ENCODE data around the gene GLCCI1. TPM values are rescaled to one million over a fixed set of nuclear protein-coding genes. Genes with fewer than 3 reads are reported as not detected.

GLCCI1 gene
- polyA plus RNA-seq, 1 donor from 2014 or later: 37.2 TPM

GRCh38 chr7:8022628-8023027 is 54.0 kb downstream of the GLCCI1 start:
- Histone ChIP-seq H3K9me2 (ENCODE audit: insufficient read depth, low read length) (no peaks in the 10 kb centered on the region), H4K20me1 (ENCODE audit: insufficient read depth) (no peaks in the 10 kb centered on the region), H3K4me2 (ENCODE audit: low read length) (no peak overlapping the region), H3K9me3 (ENCODE audit: low read length) (peaks cover 4% of the 10 kb centered on the region), H3K4me3 (ENCODE audit: low read length) (no peak overlapping the region), H3F3A (ENCODE audit: insufficient read depth, low read length, poor library complexity, severe bottlenecking) (no peaks in the 10 kb centered on the region), H3K27me3 (ENCODE audit: insufficient read depth, low read depth, low read length) (no peaks in the 10 kb centered on the region), H3K27ac (ENCODE audit: low read length) (no peak overlapping the region), H3K79me2 (replicated peaks; ENCODE audit: insufficient read depth, low read length) (no peaks in the 10 kb centered on the region), H3K9ac (ENCODE audit: low read length) (no peak overlapping the region), H3K36me3 (ENCODE audit: insufficient read depth, low read length) (peaks cover 15% of the 10 kb centered on the region), H2AFZ (ENCODE audit: low read depth, low read length) (no peak overlapping the region)
- TF ChIP-seq EP300 (conservative IDR thresholded peaks at IDR 0.05; ENCODE audit: poor library complexity, severe bottlenecking) (no peak), EZH2 (IDR thresholded peaks at IDR 0.05; ENCODE audit: borderline replicate concordance, insufficient read depth, low read length, poor library complexity, severe bottlenecking) (no peak), RAD21 (conservative IDR thresholded peaks at IDR 0.05) (no peak), POLR2AphosphoS5 (IDR thresholded peaks at IDR 0.05) (no peak), REST (IDR thresholded peaks at IDR 0.05; ENCODE audit: borderline replicate concordance) (no peak), MXI1 (conservative IDR thresholded peaks at IDR 0.05; ENCODE audit: poor library complexity, severe bottlenecking) (no peak), SMC3 (conservative IDR thresholded peaks at IDR 0.05; ENCODE audit: poor library complexity) (no peak), CTCF (IDR thresholded peaks at IDR 0.05; ENCODE audit: poor library complexity, severe bottlenecking) (no peak), TAF1 (IDR thresholded peaks at IDR 0.05; ENCODE audit: low read depth) (no peak)

GRCh38 chr7:8035192-8035591 is 66.6 kb downstream of the GLCCI1 start:
- H3F3A ChIP-seq (ENCODE audit: insufficient read depth, low read length, poor library complexity, severe bottlenecking): no peaks in the 10 kb centered on the region
- TF ChIP-seq RAD21 (conservative IDR thresholded peaks at IDR 0.05) (no peak), EZH2 (IDR thresholded peaks at IDR 0.05; ENCODE audit: borderline replicate concordance, insufficient read depth, low read length, poor library complexity, severe bottlenecking) (no peak)
- H2AFZ ChIP-seq (ENCODE audit: low read depth, low read length): no peak overlapping the region
- no peak overlapping the region for H3K9ac ChIP-seq (ENCODE audit: low read length)
- H3K9me2 ChIP-seq (ENCODE audit: insufficient read depth, low read length): no peaks in the 10 kb centered on the region
- no peaks in the 10 kb centered on the region for H3K27me3 ChIP-seq (ENCODE audit: insufficient read depth, low read depth, low read length)
- H3K27ac ChIP-seq (ENCODE audit: low read length): no peak overlapping the region
- peaks cover 17% of the 10 kb centered on the region for H3K36me3 ChIP-seq (ENCODE audit: insufficient read depth, low read length)
- no peaks in the 10 kb centered on the region for H3K79me2 ChIP-seq (replicated peaks; ENCODE audit: insufficient read depth, low read length)
- peaks cover 6% of the 10 kb centered on the region for H3K9me3 ChIP-seq (ENCODE audit: low read length)
- no peak overlapping the region for H3K4me3 ChIP-seq (ENCODE audit: low read length)
- no peak overlapping the region for H3K4me2 ChIP-seq (ENCODE audit: low read length)
- no peaks in the 10 kb centered on the region for H4K20me1 ChIP-seq (ENCODE audit: insufficient read depth)
